ENCODE results near the gene MACO1.
"Not testable (repeated sequence)": the region's sequence is repeated elsewhere in the genome, so short reads cannot be mapped to it uniquely, and the experiment has no call there.

The MACO1 gene

GRCh38 chr1:25430073-25430966 is at the start of gene MACO1:
Gene MACO1, plus strand, starts transcription at chr1:25430897. Its CDS starts 202 bp downstream, at chr1:25431099.
- peak; percentile 97 for DNase-seq

- not testable (repeated sequence) for DNase-seq
Measured at GRCh38 chr1:25382543-25382942, 48.2 kb upstream of the MACO1 start.

- not testable (repeated sequence) for DNase-seq
Measured at GRCh38 chr1:25383090-25383489, 47.6 kb upstream of the MACO1 start.

- not testable (repeated sequence) for DNase-seq
Measured at GRCh38 chr1:25383875-25384274, 46.8 kb upstream of the MACO1 start.

- not testable (repeated sequence) for DNase-seq
Measured at GRCh38 chr1:25387096-25387495, 43.6 kb upstream of the MACO1 start.

GRCh38 chr1:25388691-25389090 is 42.0 kb upstream of the MACO1 start:
- not testable (repeated sequence) for DNase-seq

- DNase-seq, result not testable (repeated sequence)
Measured at GRCh38 chr1:25389721-25390120, 41.0 kb upstream of the MACO1 start.

- DNase-seq, result peak; percentile 12
Measured at GRCh38 chr1:25392841-25393240, 37.9 kb upstream of the MACO1 start.

GRCh38 chr1:25397549-25397948 is 33.1 kb upstream of the MACO1 start:
- DNase-seq, result not testable (repeated sequence)

GRCh38 chr1:25398079-25398478 is 32.6 kb upstream of the MACO1 start:
- not testable (repeated sequence) for DNase-seq

GRCh38 chr1:25402947-25403803 is 27.5 kb upstream of the MACO1 start:
- not testable (repeated sequence) for DNase-seq

- not testable (repeated sequence) for DNase-seq
Measured at GRCh38 chr1:25405731-25406305, 24.9 kb upstream of the MACO1 start.

- DNase-seq, result peak; percentile 64
Measured at GRCh38 chr1:25409641-25410427, 20.9 kb upstream of the MACO1 start.

GRCh38 chr1:25412872-25413623 is 17.6 kb upstream of the MACO1 start:
- peak; percentile 94 for DNase-seq

- DNase-seq, result not testable (repeated sequence)
Measured at GRCh38 chr1:25414157-25414556, 16.5 kb upstream of the MACO1 start.

- not testable (repeated sequence) for DNase-seq
Measured at GRCh38 chr1:25414578-25414977, 16.1 kb upstream of the MACO1 start.

GRCh38 chr1:25417280-25417679 is 13.4 kb upstream of the MACO1 start:
- not testable (repeated sequence) for DNase-seq

GRCh38 chr1:25419339-25419738 is 11.4 kb upstream of the MACO1 start:
- not testable (repeated sequence) for DNase-seq

- not testable (repeated sequence) for DNase-seq
Measured at GRCh38 chr1:25420715-25421114, 10.0 kb upstream of the MACO1 start, which contains the start of gene RHCE. Gene RHCE, minus strand, starts transcription at chr1:25420825. Its CDS starts 39 bp downstream, at chr1:25420786.

GRCh38 chr1:25423206-25423605 is 7.5 kb upstream of the MACO1 start:
- not testable (repeated sequence) for DNase-seq

All from hematopoietic multipotent progenitor cell treated with erythropoietin and hydrocortisone succinate and interleukin-3 and kit ligand, for 8 days (in vitro differentiated cells).